Measurements from ENCODE around the gene ATG4C.
A peak's percentile ranks its signal among the peaks of the same experiment; 100 is the strongest.

Gene ATG4C

GRCh38 chr1:62841587-62842169 lies 57.7 kb downstream of the ATG4C start:
- peak; percentile 54 for DNase-seq

- DNase-seq: no peak
Measured at GRCh38 chr1:62844030-62844429, 60.1 kb downstream of the ATG4C start.

GRCh38 chr1:62849031-62849430 lies 65.1 kb downstream of the ATG4C start:
- no peak for DNase-seq

GRCh38 chr1:62852253-62852652 lies 68.3 kb downstream of the ATG4C start:
- no peak for DNase-seq

- DNase-seq: no peak
Measured at GRCh38 chr1:62856960-62857359, 73.0 kb downstream of the ATG4C start.

GRCh38 chr1:62869217-62869754 lies 85.4 kb downstream of the ATG4C start:
- DNase-seq: no peak

GRCh38 chr1:62870148-62870547 lies 86.2 kb downstream of the ATG4C start:
- no peak for DNase-seq

GRCh38 chr1:62875676-62876075 lies 91.7 kb downstream of the ATG4C start:
- DNase-seq: no peak

- DNase-seq: peak; percentile 6
Measured at GRCh38 chr1:62876535-62876934, 92.6 kb downstream of the ATG4C start.

GRCh38 chr1:62877579-62877978 lies 93.6 kb downstream of the ATG4C start:
- DNase-seq: no peak

GRCh38 chr1:62879962-62880361 lies 96.0 kb downstream of the ATG4C start:
- no peak for DNase-seq

- DNase-seq: peak; percentile 36
Measured at GRCh38 chr1:62882201-62883104, 98.5 kb downstream of the ATG4C start.

- DNase-seq: no peak
Measured at GRCh38 chr1:62884156-62884740, 100.3 kb downstream of the ATG4C start.

GRCh38 chr1:62887799-62888507 lies 104.0 kb downstream of the ATG4C start:
- no peak for DNase-seq

- DNase-seq: no peak
Measured at GRCh38 chr1:62891956-62892562, 108.1 kb downstream of the ATG4C start.

GRCh38 chr1:62897788-62898187 lies 113.9 kb downstream of the ATG4C start:
- no peak for DNase-seq

GRCh38 chr1:62900566-62900965 lies 116.6 kb downstream of the ATG4C start:
- DNase-seq: no peak

- no peak for DNase-seq
Measured at GRCh38 chr1:62901650-62902049, 117.7 kb downstream of the ATG4C start.

GRCh38 chr1:62903522-62903921 lies 119.6 kb downstream of the ATG4C start:
- no peak for DNase-seq

- DNase-seq: no peak
Measured at GRCh38 chr1:62903982-62904855, 120.3 kb downstream of the ATG4C start.

- no peak for DNase-seq
Measured at GRCh38 chr1:62904856-62905225, 120.9 kb downstream of the ATG4C start.

- no peak for DNase-seq
Measured at GRCh38 chr1:62905309-62905708, 121.4 kb downstream of the ATG4C start.
